Activated CD8-positive, alpha-beta T cell treated with anti-CD3 and anti-CD28 coated beads for 36 hours (primary cell): Measurements from ENCODE around the gene F2RL3. TPM values are rescaled to one million over a fixed set of nuclear protein-coding genes. Genes with fewer than 3 reads are reported as not detected.
"Not testable (repeated sequence)": the region's sequence is repeated elsewhere in the genome, so short reads cannot be mapped to it uniquely, and the experiment has no call there.

Experiments used
- ATAC-seq: fragments of 200-7000 bp; cut with Tn5 transposase; one replicate; pipeline ENCODE4 v1.10.0; 2021; ENCODE audit warnings: mild to moderate bottlenecking, moderate library complexity
- CTCF ChIA-PET: fragments of 350-600 bp; sonication (Branson Sonifier 250); formaldehyde crosslinking; loops from one replicate; lab custom pipeline; 2021; ENCODE audit warnings: antibody characterized with exemption; lab: Charles Lee
- POLR2A ChIA-PET: fragments of 350-600 bp; sonication (Branson Sonifier 250); formaldehyde crosslinking; loops from one replicate; lab custom pipeline; 2021; ENCODE audit warnings: antibody characterized with exemption; lab: Charles Lee
- DNase-seq: peaks from one replicate; pipeline ENCODE4 v3.0.0-alpha.2; 2020
- H3K27ac Mint-ChIP-seq: one replicate; pipeline ENCODE4 v1.8.0; 2021; ENCODE audit warnings: mild to moderate bottlenecking, mixed read lengths
- H3K27me3 Mint-ChIP-seq: one replicate; pipeline ENCODE4 v1.8.0; 2021; ENCODE audit warnings: mixed read lengths
- H3K36me3 Mint-ChIP-seq: one replicate; pipeline ENCODE4 v1.8.0; 2021; ENCODE audit warnings: low read depth, mixed read lengths
- H3K4me1 Mint-ChIP-seq: one replicate; pipeline ENCODE4 v1.8.0; 2021; ENCODE audit warnings: low read depth, mixed read lengths
- H3K4me3 Mint-ChIP-seq: one replicate; pipeline ENCODE4 v1.8.0; 2021; ENCODE audit warnings: mild to moderate bottlenecking, moderate library complexity, mixed read lengths
- H3K9me3 Mint-ChIP-seq: one replicate; pipeline ENCODE4 v1.8.0; 2021; ENCODE audit warnings: mixed read lengths
- CTCF ChIP-seq: fragments of 200-600 bp; IDR thresholded peaks from one replicate; pipeline ENCODE4 v1.8.0; 2022; ENCODE audit warnings: antibody characterized with exemption, mild to moderate bottlenecking
- intact Hi-C: fragments of 100-400 bp; cut with micrococcal nuclease; formaldehyde crosslinking; loops from one replicate; pipeline ENCODE4 v1.10.0; 2022
- total RNA-seq, 2 experiments: library from RNA; stranded (reverse); gene quantifications; one replicate each; pipeline ENCODE4 v1.2.3, GENCODE V29; 2021

Gene F2RL3
- total RNA-seq, 2 experiments from 2014 or later = not detected

GRCh38 chr19:16931306-16931705 lies 42.5 kb downstream of the F2RL3 start:
- H3K27ac Mint-ChIP-seq = no peak overlapping the region
- ChIA-PET CTCF (no interaction called here), POLR2A (no interaction called here)
- ATAC-seq = no peak
- no peaks in the 10 kb centered on the region for H3K4me1 Mint-ChIP-seq
- peaks cover 4% of the 10 kb centered on the region for H3K36me3 Mint-ChIP-seq
- H3K27me3 Mint-ChIP-seq = peaks cover 3% of the 10 kb centered on the region
- H3K4me3 Mint-ChIP-seq = no peak overlapping the region
- no peak for TF ChIP-seq CTCF
- intact Hi-C loops = no loop called here
- DNase-seq = no peak
- peaks cover 25% of the 10 kb centered on the region for H3K9me3 Mint-ChIP-seq

GRCh38 chr19:16934489-16934888 lies 45.7 kb downstream of the F2RL3 start:
- Mint-ChIP-seq H3K27ac (no peak overlapping the region), H3K27me3 (peaks cover 3% of the 10 kb centered on the region), H3K9me3 (peaks cover 20% of the 10 kb centered on the region), H3K4me3 (no peak overlapping the region), H3K4me1 (no peaks in the 10 kb centered on the region), H3K36me3 (no peaks in the 10 kb centered on the region)
- ChIA-PET CTCF (no interaction called here), POLR2A (no interaction called here)
- ATAC-seq (no peak), DNase-seq (no peak)
- no peak for TF ChIP-seq CTCF
- intact Hi-C loops = no loop called here

GRCh38 chr19:16936901-16937300 lies 48.1 kb downstream of the F2RL3 start:
- DNase-seq = no peak
- no peak for ATAC-seq
- ChIA-PET CTCF (no interaction called here), POLR2A (no interaction called here)
- Mint-ChIP-seq H3K27ac (no peak overlapping the region), H3K4me3 (no peak overlapping the region), H3K9me3 (peaks cover 19% of the 10 kb centered on the region), H3K27me3 (peaks cover 2% of the 10 kb centered on the region), H3K4me1 (no peaks in the 10 kb centered on the region), H3K36me3 (no peaks in the 10 kb centered on the region)
- intact Hi-C loops = no loop called here
- TF ChIP-seq CTCF = no peak

- H3K27ac Mint-ChIP-seq, H3K4me3 Mint-ChIP-seq, H3K4me1 Mint-ChIP-seq, H3K36me3 Mint-ChIP-seq, ATAC-seq, CTCF ChIA-PET, DNase-seq, intact Hi-C loops, POLR2A ChIA-PET, H3K27me3 Mint-ChIP-seq: not testable (repeated sequence)
- peaks cover 16% of the 10 kb centered on the region for H3K9me3 Mint-ChIP-seq
Measured at GRCh38 chr19:16937796-16938195, 49.0 kb downstream of the F2RL3 start.

GRCh38 chr19:16938211-16938610 lies 49.4 kb downstream of the F2RL3 start:
- ChIA-PET POLR2A (no interaction called here), CTCF (no interaction called here)
- DNase-seq (no peak), ATAC-seq (no peak)
- Mint-ChIP-seq H3K9me3 (peaks cover 16% of the 10 kb centered on the region), H3K4me3 (no peak overlapping the region), H3K4me1 (no peaks in the 10 kb centered on the region), H3K27me3 (peaks cover 2% of the 10 kb centered on the region), H3K27ac (no peak overlapping the region), H3K36me3 (no peaks in the 10 kb centered on the region)
- intact Hi-C loops = no loop called here
- TF ChIP-seq CTCF = no peak

- CTCF ChIA-PET, H3K4me3 Mint-ChIP-seq, H3K27ac Mint-ChIP-seq, H3K9me3 Mint-ChIP-seq, H3K36me3 Mint-ChIP-seq, POLR2A ChIA-PET, intact Hi-C loops, H3K4me1 Mint-ChIP-seq, ATAC-seq, DNase-seq, H3K27me3 Mint-ChIP-seq: not testable (repeated sequence)
Measured at GRCh38 chr19:16940063-16940462, 51.3 kb downstream of the F2RL3 start.
